Activated T-helper 1 cell treated with anti-CD3 and anti-CD28 coated beads, Interleukin-12 subunit alpha, Interleukin-12 subunit beta, Interleukin-2, Interleukin-4 antibody, amounts not matched to agents 30 ng/mL and 10 ng/mL and 1 ng/mL, durations not matched to agents 14 hours and 24 hours and 36 hours (primary cell): ENCODE measurements around the gene RNPEP. TPM values are rescaled to one million over a fixed set of nuclear protein-coding genes. Genes with fewer than 3 reads are reported as not detected.
A peak's percentile ranks its signal among the peaks of the same experiment; 100 is the strongest.
"Not testable (repeated sequence)": the region's sequence is repeated elsewhere in the genome, so short reads cannot be mapped to it uniquely, and the experiment has no call there.

ENCODE experiments used
- DNase-seq: peaks from one replicate; pipeline ENCODE4 v3.0.0; 2021; ENCODE audit warnings: low spot score
- H3K27ac Mint-ChIP-seq: one replicate; pipeline ENCODE4 v1.8.0; 2021; ENCODE audit warnings: mild to moderate bottlenecking, mixed read lengths
- H3K27me3 Mint-ChIP-seq: one replicate; pipeline ENCODE4 v1.8.0; 2022; ENCODE audit warnings: mild to moderate bottlenecking, moderate library complexity, mixed read lengths; ENCODE audit not compliant: insufficient read depth
- H3K36me3 Mint-ChIP-seq: one replicate; pipeline ENCODE4 v1.8.0; 2021; ENCODE audit warnings: low read depth, mixed read lengths
- H3K4me1 Mint-ChIP-seq: one replicate; pipeline ENCODE4 v1.8.0; 2021; ENCODE audit warnings: low read depth, mixed read lengths
- H3K4me3 Mint-ChIP-seq: one replicate; pipeline ENCODE4 v1.8.0; 2021; ENCODE audit warnings: mild to moderate bottlenecking, moderate library complexity, mixed read lengths
- H3K9me3 Mint-ChIP-seq: one replicate; pipeline ENCODE4 v1.8.0; 2021; ENCODE audit warnings: mixed read lengths
- intact Hi-C: fragments of 100-400 bp; cut with micrococcal nuclease; formaldehyde crosslinking; loops from one replicate; pipeline ENCODE4 v1.15.1; 2024
- total RNA-seq: library from RNA; stranded (reverse); gene quantifications from 2 replicates; pipeline ENCODE4 v1.2.3, GENCODE V29; 2022

The RNPEP gene
- total RNA-seq, 1 donor from 2014 or later = 34.2 TPM

DNA sequence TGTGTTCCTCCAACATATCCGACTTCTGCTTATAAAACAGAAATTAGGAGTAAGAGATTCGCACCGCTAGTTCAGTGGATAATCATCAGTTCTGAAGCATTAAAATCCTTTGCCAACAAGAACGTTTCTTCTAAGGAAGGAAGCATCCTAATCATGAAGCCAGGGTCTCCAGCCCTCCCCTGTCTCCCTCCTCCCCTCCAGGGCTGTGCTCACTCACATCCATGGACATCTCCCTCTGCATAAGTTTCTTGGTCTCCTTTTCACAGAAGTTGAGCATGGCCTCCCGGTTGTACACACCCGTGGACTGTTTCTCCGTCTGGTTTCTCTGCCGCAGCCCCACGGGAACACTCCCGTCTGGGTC, 36.6 kb upstream of the RNPEP start:
- Mint-ChIP-seq H3K36me3 (no peaks in the 10 kb centered on the region), H3K4me1 (peaks cover 6% of the 10 kb centered on the region), H3K27me3 (peaks cover 53% of the 10 kb centered on the region), H3K27ac (no peak overlapping the region), H3K4me3 (no peak overlapping the region), H3K9me3 (no peaks in the 10 kb centered on the region)
- no peak for DNase-seq
- intact Hi-C loops = no loop called here

DNA sequence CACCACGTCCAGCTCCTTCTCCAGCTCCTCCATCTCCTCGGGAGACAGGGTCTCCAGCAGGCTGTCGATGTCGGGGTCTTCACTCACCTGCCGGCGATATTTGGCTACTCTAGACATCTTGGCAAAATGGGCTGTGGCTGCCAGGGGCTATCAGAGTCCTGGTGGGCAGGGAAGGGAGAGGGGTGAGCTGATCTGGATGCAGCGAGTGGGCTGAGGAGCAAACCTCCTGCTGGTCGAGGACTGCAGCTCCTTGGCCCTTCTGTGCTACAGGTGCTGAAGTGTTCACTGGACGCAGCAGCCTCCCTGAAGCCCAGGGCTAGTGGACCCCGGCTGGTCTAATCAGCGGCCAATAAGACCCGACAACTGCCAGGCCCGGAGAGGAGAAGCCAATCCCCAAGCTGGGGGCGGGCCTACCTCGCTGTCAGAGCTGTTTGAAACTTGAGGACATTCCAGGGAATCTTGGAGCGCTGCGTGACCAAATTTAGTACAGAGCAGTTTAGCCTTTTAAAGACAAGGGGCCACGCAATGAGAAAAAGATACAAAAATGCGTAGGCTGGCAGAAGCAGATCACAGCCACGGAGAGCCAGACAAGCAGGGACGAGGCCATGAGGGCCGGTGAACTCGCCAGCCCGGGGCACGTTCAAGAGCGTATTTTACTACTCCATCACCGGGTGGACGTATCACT, 36.1 kb upstream of the RNPEP start, which contains the start of gene LMOD1:
LMOD1 (minus strand) TSS at position 325 of the 685 bp plus-strand sequence; CDS start at position 117, 208 bp downstream.
- H3K4me1 Mint-ChIP-seq = peaks cover 6% of the 10 kb centered on the region
- DNase-seq = no peak
- intact Hi-C loops = no loop called here
- H3K27me3 Mint-ChIP-seq = peaks cover 53% of the 10 kb centered on the region
- no peaks in the 10 kb centered on the region for H3K36me3 Mint-ChIP-seq
- no peak within 1 kb of the TSS for H3K27ac Mint-ChIP-seq
- no peaks in the 10 kb centered on the region for H3K9me3 Mint-ChIP-seq
- peak within 1 kb of the TSS; percentile 19 for H3K4me3 Mint-ChIP-seq

DNA sequence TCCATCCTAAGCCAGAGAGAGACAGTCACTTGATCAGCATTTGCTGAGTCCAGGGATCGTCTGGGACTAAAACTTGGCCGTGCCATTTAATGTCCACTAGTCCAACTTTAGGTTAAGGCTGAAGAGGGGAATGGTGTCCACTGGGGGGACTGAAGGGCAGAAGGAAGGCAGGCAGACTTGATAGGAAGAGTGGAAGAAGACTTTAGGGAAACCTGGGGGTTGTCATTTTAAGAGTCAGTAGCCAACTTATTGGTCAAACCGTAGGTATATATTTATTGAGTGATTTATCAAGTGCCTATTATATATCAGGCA, 34.8 kb upstream of the RNPEP start:
- no peak overlapping the region for H3K4me3 Mint-ChIP-seq
- peaks cover 53% of the 10 kb centered on the region for H3K27me3 Mint-ChIP-seq

DNA sequence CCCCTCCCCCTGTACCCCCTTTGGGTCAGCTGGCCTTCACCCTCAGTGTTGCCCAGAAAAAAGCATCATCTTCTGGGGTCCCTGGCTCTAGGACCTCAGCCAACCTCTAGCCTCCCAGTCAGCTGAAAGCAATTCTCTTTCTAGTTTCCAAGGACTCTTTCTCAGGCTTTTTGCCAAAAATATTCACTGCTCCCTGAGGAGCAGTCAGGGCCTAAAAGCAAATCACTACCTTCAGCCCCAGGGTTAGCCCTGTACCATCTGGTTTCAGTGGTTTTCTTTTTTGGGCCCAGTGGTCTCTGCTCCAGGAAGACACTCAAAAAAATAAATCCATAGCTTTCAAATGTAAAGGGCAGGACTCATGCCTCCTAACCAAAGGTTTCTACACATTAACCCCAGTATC, 33.0 kb upstream of the RNPEP start:
- Mint-ChIP-seq H3K27me3 (peaks cover 42% of the 10 kb centered on the region), H3K4me1 (peaks cover 8% of the 10 kb centered on the region), H3K4me3 (no peak overlapping the region), H3K36me3 (peaks cover under 1% of the 10 kb centered on the region), H3K9me3 (no peaks in the 10 kb centered on the region), H3K27ac (no peak overlapping the region)
- intact Hi-C loops = no loop called here
- DNase-seq = no peak

More for the DNA sequence above, 34.8 kb upstream of the RNPEP start:
- no peaks in the 10 kb centered on the region for H3K36me3 Mint-ChIP-seq
- H3K27ac Mint-ChIP-seq = no peak overlapping the region
- intact Hi-C loops = no loop called here
- DNase-seq = no peak
- peaks cover 6% of the 10 kb centered on the region for H3K4me1 Mint-ChIP-seq
- H3K9me3 Mint-ChIP-seq = no peaks in the 10 kb centered on the region

DNA sequence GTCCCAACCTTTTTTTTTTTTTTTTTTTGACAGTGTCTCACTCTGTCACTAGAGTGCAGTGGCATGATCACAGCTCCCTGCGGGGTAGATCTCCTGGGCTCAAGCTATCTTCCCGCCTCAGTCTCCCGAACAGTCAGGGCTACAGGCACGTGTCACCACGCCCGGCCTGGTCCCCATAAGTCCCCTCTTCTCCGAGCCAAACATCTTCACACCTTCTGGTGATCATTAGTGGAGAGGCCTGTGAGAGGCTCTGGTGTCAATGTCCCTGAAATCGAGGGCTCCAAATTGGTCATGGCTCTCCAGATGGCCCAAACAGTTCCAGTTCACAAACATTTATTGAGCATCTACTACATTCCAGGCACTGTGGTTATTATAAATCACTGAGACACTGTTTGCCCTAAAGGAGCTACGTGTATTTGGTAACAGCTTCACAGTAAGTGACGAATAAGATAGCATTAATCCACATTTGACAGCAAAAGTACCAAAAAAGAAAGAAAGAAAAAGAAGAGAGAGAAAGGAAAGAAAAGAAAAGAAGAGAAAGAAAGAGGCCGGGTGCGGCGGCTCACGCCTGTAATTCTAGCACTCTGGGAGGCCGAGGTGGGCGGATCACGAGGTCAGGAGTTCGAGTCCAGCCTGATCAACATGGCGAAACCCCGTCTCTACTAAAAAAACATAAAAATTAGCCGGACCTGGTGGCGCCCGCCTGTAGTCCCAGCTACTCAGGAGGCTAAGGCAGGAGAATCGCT, 28.0 kb upstream of the RNPEP start:
- Mint-ChIP-seq H3K4me1 (peaks cover 21% of the 10 kb centered on the region), H3K36me3 (peaks cover 16% of the 10 kb centered on the region), H3K27ac (peak overlapping the region; percentile 97), H3K27me3 (peaks cover 5% of the 10 kb centered on the region), H3K4me3 (peak overlapping the region; percentile 98), H3K9me3 (no peaks in the 10 kb centered on the region)
- intact Hi-C loops = loop anchor here (1.0 to 10.0 kb wide), 8 partner anchors 28 to 930 kb away; partner anchors contain the start of genes IPO9, KIF21B, PPP1R12B and PTPN7
- DNase-seq = no peak

DNA sequence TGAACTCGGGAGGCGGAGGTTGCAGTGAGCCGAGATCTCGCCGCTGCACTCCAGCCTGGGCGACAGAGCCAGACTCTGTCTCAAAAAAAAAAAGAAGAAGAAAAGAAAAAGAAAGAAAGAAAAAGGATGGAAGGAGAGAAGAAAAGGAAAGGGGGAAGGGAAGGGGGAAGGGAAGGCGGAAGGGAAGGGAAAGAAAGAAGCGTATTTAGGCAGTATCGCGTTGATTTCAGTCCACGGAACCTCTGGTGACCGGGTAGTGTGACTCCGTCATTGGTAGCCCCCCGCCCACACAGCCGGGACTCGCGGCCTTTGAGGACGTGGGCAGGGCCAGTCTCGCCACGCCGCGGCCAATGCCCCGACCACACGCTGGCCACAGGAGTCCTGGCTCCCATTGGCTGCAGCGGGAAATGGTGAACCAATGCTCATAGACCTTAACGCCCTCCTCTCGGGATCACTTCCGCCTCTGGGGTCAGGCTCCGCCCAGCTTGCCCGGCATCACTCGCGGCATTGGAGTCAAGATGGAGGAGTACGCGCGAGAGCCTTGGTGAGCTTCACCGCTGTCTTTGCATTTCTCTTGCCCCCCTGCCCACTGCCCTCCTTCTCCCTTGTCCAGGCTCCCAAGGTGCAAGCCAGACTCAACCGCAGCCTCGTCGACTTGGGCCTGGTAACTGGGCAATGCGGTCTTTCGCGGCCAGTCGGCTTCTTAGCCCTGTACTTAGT, 27.3 kb upstream of the RNPEP start, which contains the start of gene TIMM17A:
TIMM17A (plus strand) TSS at position 495 of the 720 bp plus-strand sequence; CDS start at position 519, 24 bp downstream.
- Mint-ChIP-seq H3K4me3 (peak within 1 kb of the TSS; percentile 98), H3K9me3 (no peaks in the 10 kb centered on the region), H3K27ac (peak within 1 kb of the TSS; percentile 97), H3K27me3 (peaks cover 3% of the 10 kb centered on the region), H3K4me1 (peaks cover 21% of the 10 kb centered on the region), H3K36me3 (peaks cover 17% of the 10 kb centered on the region)
- intact Hi-C loops = loop anchor here (1.0 to 10.0 kb wide), 8 partner anchors 27 to 930 kb away; partner anchors contain the start of genes IPO9, KIF21B, PPP1R12B and PTPN7
- peak; percentile 94 for DNase-seq

DNA sequence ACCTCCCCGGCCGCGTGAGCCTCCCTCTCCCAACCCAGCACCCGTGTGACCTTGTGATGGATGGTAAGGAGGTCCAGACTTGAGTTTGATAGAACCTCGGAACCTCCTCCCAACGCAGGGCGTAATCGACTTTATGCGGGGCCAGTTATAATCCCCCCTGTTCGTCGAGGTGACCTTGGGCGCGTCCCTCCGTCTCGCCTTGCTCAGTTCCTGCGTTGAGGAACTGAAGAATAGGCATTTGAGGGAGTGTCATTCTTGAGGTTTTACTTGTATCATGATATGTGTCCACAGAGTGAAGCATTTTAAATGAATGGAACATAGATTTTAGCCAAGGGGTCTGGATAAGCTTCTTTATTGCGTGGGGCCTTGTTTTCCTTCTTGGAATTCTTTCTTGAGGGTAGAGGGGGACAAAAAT, 26.7 kb upstream of the RNPEP start:
- no peaks in the 10 kb centered on the region for H3K27me3 Mint-ChIP-seq
- no peaks in the 10 kb centered on the region for H3K9me3 Mint-ChIP-seq
- no peak for DNase-seq
- peak overlapping the region; percentile 98 for H3K4me3 Mint-ChIP-seq
- peak overlapping the region; percentile 97 for H3K27ac Mint-ChIP-seq
- H3K36me3 Mint-ChIP-seq = peaks cover 18% of the 10 kb centered on the region
- intact Hi-C loops = loop anchor here (1.0 to 10.0 kb wide), 8 partner anchors 27 to 931 kb away; partner anchors contain the start of genes IPO9, KIF21B, PPP1R12B and PTPN7
- H3K4me1 Mint-ChIP-seq = peaks cover 21% of the 10 kb centered on the region

DNA sequence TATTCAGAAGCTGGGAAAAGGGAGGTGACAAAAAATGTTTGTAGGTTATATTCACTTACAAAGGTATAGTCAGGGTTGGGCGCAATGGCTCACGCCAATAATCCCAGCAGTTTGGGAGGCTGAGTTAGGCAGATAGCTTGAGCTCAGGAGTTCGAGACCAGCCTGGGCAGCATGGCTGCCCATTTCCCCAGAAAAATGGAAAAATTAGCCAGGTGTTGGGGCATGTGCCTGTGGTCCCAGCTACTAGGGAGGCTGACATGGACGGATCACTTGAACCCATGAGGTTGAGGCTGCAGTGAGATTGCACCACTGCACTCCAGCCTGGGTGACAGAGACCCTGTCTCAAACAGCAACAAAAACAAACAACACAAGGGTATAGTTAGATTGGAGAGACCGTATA, 24.1 kb upstream of the RNPEP start:
- no peak for DNase-seq
- H3K9me3 Mint-ChIP-seq = no peaks in the 10 kb centered on the region
- H3K27ac Mint-ChIP-seq = no peak overlapping the region
- peaks cover 30% of the 10 kb centered on the region for H3K36me3 Mint-ChIP-seq
- peaks cover 21% of the 10 kb centered on the region for H3K4me1 Mint-ChIP-seq
- H3K27me3 Mint-ChIP-seq = no peaks in the 10 kb centered on the region
- intact Hi-C loops = loop anchor here (10.0 kb wide), 1 partner anchor 934 kb away; the partner anchor contains the start of gene KIF21B
- no peak overlapping the region for H3K4me3 Mint-ChIP-seq

DNA sequence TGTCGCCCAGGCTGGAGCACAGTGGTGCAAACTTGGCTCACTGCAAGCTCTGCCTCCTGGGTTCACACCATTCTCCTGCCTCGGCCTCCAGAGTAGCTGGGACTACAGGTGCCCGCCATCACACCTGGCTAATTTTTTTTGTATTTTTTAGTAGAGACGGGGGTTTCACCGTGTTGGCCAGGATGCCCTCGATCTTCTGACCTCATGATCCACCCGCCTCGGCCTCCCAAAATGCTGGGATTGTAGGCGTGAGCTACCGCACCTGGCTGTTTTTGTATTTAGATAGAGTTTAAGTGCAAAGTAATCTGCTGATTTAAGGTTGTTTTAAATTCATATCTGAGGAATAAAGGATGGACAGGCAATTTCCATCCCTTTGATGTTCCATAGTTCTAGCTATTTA, 20.1 kb upstream of the RNPEP start:
- H3K9me3 Mint-ChIP-seq, H3K4me3 Mint-ChIP-seq, H3K4me1 Mint-ChIP-seq, intact Hi-C loops, DNase-seq, H3K27ac Mint-ChIP-seq, H3K27me3 Mint-ChIP-seq: not testable (repeated sequence)
- peaks cover 48% of the 10 kb centered on the region for H3K36me3 Mint-ChIP-seq

DNA sequence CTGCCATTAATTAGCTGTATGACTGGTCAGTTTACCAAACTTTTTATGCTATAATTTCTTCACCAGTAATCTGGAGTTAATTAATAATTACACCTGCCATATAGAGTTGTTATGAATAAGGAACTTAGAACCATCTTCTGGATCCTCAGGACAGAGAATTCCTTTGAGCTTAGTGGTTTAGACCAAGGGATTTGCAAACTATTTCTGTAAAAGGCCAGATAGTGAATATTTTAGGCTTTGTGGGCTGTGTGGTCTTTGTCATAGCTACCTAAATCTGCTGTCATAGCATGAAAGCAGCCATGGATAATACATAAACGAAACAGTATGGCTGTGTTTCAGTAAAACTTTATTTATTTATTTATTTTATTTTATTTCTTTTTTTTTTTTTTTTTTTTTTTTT, 18.2 kb upstream of the RNPEP start:
- intact Hi-C loops = no loop called here
- Mint-ChIP-seq H3K4me3 (no peak overlapping the region), H3K9me3 (no peaks in the 10 kb centered on the region), H3K27me3 (no peaks in the 10 kb centered on the region), H3K36me3 (peaks cover 50% of the 10 kb centered on the region), H3K4me1 (no peaks in the 10 kb centered on the region), H3K27ac (no peak overlapping the region)
- DNase-seq = no peak

DNA sequence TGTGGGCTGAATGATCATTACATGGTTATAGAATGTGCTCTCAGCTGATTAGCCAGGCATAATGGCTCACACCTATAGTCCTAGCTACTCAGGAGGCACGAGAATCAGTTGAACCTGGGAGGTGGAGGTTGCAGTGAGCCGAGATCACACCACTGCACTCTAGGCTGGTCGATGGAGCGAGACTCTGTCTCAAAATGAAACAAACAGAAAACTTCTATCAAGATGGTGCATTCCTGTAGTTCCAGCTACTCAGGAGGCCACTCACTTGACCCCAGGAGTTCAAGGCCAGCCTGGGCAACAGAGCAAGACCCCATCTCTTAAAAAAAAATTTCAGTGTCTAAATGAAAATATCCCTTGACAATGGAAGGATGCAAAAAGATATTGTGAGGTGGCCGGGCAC, 16.3 kb upstream of the RNPEP start:
- Mint-ChIP-seq H3K27ac (no peak overlapping the region), H3K27me3 (no peaks in the 10 kb centered on the region), H3K9me3 (no peaks in the 10 kb centered on the region), H3K36me3 (peaks cover 58% of the 10 kb centered on the region), H3K4me3 (no peak overlapping the region), H3K4me1 (no peaks in the 10 kb centered on the region)
- DNase-seq = no peak
- intact Hi-C loops = no loop called here

DNA sequence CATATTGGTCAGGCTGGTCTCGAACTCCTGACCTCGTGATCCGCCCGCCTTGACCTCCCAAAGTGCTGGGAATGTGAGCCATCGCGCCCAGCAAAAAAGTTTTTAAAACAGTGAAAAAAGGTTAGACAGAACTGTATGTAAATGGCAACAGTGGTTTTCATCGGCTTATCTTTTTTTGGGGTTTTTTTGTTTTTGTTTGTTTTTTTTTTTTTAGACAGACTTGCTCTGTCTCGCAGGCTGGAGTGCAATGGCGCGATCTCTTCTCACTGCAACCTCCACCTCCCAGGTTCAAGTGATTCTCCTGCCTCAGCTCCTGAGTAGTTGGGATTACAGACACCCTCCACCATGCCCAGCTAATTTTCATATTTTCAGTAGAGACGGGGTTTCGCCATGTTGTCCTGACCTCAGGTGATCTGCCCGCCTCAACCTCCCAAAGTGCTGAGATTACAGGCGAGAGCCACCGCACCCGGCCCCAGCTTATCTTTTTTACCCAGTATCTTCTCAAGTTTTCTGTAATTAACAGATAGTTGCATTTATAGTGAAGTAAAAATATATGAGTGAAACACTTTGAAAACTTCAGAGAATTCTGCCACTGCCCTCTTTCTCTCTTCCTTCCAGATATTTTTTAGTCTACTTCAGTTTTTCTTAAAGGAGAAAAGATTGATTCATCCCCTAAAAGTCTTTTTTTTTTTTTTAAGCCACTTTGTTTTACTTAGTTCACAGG, 14.1 kb upstream of the RNPEP start:
- Mint-ChIP-seq H3K27ac (no peak overlapping the region), H3K4me1 (peaks cover 4% of the 10 kb centered on the region), H3K4me3 (no peak overlapping the region), H3K36me3 (peaks cover 49% of the 10 kb centered on the region), H3K9me3 (no peaks in the 10 kb centered on the region), H3K27me3 (no peaks in the 10 kb centered on the region)
- no peak for DNase-seq
- intact Hi-C loops = no loop called here
